DMS153 (cell line): ENCODE data around the gene TES.
A peak's percentile ranks its signal among the peaks of the same experiment; 100 is the strongest.
"Not testable (repeated sequence)": the region's sequence is repeated elsewhere in the genome, so short reads cannot be mapped to it uniquely, and the experiment has no call there.

Source experiments
- DNase-seq: peaks from one replicate; lab custom pipeline; 2025; lab: John Stamatoyannopoulos, UW

TES gene

GRCh38 chr7:116210345-116211005 is at the start of gene TES:
Gene TES (plus strand): TSS chr7:116210539. CDS start chr7:116210708, 169 bp downstream.
- DNase-seq = peak; percentile 70

GRCh38 chr7:116161728-116162127 is 48.6 kb upstream of the TES start:
- no peak for DNase-seq

- no peak for DNase-seq
Measured at GRCh38 chr7:116162254-116162653, 48.1 kb upstream of the TES start.

- DNase-seq = no peak
Measured at GRCh38 chr7:116162992-116163391, 47.3 kb upstream of the TES start.

- no peak for DNase-seq
Measured at GRCh38 chr7:116164552-116165306, 45.6 kb upstream of the TES start.

GRCh38 chr7:116165717-116166116 is 44.6 kb upstream of the TES start:
- no peak for DNase-seq

- DNase-seq = no peak
Measured at GRCh38 chr7:116166156-116166555, 44.2 kb upstream of the TES start.

- no peak for DNase-seq
Measured at GRCh38 chr7:116167177-116167576, 43.2 kb upstream of the TES start.

GRCh38 chr7:116169060-116169459 is 41.3 kb upstream of the TES start:
- no peak for DNase-seq

- DNase-seq = no peak
Measured at GRCh38 chr7:116170180-116170579, 40.2 kb upstream of the TES start.

- no peak for DNase-seq
Measured at GRCh38 chr7:116171094-116171493, 39.2 kb upstream of the TES start.

GRCh38 chr7:116172353-116172752 is 38.0 kb upstream of the TES start:
- DNase-seq = no peak

- peak; percentile 5 for DNase-seq
Measured at GRCh38 chr7:116173051-116174028, 37.0 kb upstream of the TES start.

GRCh38 chr7:116175095-116175494 is 35.2 kb upstream of the TES start:
- DNase-seq = not testable (repeated sequence)

GRCh38 chr7:116176226-116176625 is 34.1 kb upstream of the TES start:
- DNase-seq = no peak

GRCh38 chr7:116177009-116177408 is 33.3 kb upstream of the TES start:
- no peak for DNase-seq

GRCh38 chr7:116180302-116180701 is 30.0 kb upstream of the TES start:
- no peak for DNase-seq

- DNase-seq = no peak
Measured at GRCh38 chr7:116182023-116182422, 28.3 kb upstream of the TES start.

GRCh38 chr7:116185450-116185849 is 24.9 kb upstream of the TES start:
- no peak for DNase-seq

- DNase-seq = no peak
Measured at GRCh38 chr7:116185956-116186355, 24.4 kb upstream of the TES start.

- DNase-seq = no peak
Measured at GRCh38 chr7:116187400-116187799, 22.9 kb upstream of the TES start.

GRCh38 chr7:116193329-116194087 is 16.8 kb upstream of the TES start:
- peak; percentile 29 for DNase-seq
